ENCODE data around the gene ANGPTL7. TPM values are rescaled to one million over a fixed set of nuclear protein-coding genes. Genes with fewer than 3 reads are reported as not detected.

Gene ANGPTL7
- total and polyA plus RNA-seq, 10 of the 15 experiments (the other 5 are each of a cell fraction or from before 2014, with no cell fraction given): 0.09 TPM; not detected in 9

DNA sequence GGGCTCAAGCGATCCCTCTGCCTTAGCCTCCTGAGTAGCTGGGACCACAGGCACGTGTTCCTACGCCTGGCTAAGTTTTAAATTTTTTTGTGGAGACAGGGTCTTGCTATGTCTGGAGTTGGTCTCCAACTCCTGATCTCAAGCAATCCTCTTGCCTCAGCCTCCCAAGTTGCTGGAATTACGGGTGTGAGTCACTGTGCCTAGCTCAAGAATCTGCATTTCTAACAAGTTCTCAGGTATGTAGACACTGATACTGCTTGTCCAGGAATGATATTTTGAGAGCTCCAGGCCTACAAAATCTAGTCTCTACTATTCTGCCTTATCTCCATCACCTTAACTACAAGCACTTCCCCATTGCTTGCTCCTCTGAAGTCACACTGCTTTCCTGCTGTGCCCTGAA lies 22.3 kb downstream of the ANGPTL7 start:
- H2AFZ ChIP-seq (ENCODE audit: control insufficient read depth, low read depth, low read length): no peak overlapping the region
- no peak for ATAC-seq
- H3K27me3 ChIP-seq (replicated peaks in 1 of 2; ENCODE audit: control insufficient read depth in 2 of 2, insufficient read depth in 2 of 2, low read length in 1 of 2): no peaks in the 10 kb centered on the region
- H3K36me3 ChIP-seq (ENCODE audit: control insufficient read depth in 2 of 2, insufficient read depth in 2 of 2, low read length in 1 of 2): peaks cover 16 to 48% of the 10 kb centered on the region in 2 experiments
- H3K27ac ChIP-seq (ENCODE audit: control insufficient read depth, insufficient read depth): no peak overlapping the region
- SMC1A ChIA-PET (ENCODE audit: uncharacterized antibody, unreplicated experiment): interaction anchor here (0.6 kb wide), 1 partner anchor 32 kb away, joined by 3 read pairs; no protein-coding TSS in a partner anchor
- H3K9me3 ChIP-seq (replicated peaks; ENCODE audit: control insufficient read depth, insufficient read depth, low read length): no peaks in the 10 kb centered on the region
- POLR2A ChIA-PET: no interaction called here
- no TSS peak for BruUV-seq (replicated peaks)
- H3K79me2 ChIP-seq (ENCODE audit: control insufficient read depth, insufficient read depth, low read length): no peaks in the 10 kb centered on the region
- no peak overlapping the region for H3K4me3 ChIP-seq
- no peak for FAIRE-seq
- RAD21 ChIA-PET (ENCODE audit: unreplicated experiment): no interaction called here
- DNase-seq (ENCODE audit: low read depth, low spot score): no peak
- H4K20me1 ChIP-seq (ENCODE audit: control insufficient read depth, insufficient read depth): no peaks in the 10 kb centered on the region
- H3K4me1 ChIP-seq (ENCODE audit: control insufficient read depth, insufficient read depth, low read length): no peaks in the 10 kb centered on the region
- no peak overlapping the region for H3K9ac ChIP-seq (ENCODE audit: control insufficient read depth, insufficient read depth, low read length)
- in situ Hi-C loops (cut with MboI): no loop called here
- WGBS (ENCODE audit: insufficient coverage, insufficient replicate concordance, low lambda C conversion rate, missing lambda C conversion rate): 100% methylated on average over 4 of the region's 4 CpGs
- TF ChIP-seq ZNF217 (IDR thresholded peaks at IDR 0.05): no peak
- no peak for TF ChIP-seq WRNIP1 (IDR thresholded peaks at IDR 0.05; ENCODE audit: borderline replicate concordance, low read depth, low read length)
- no peak for TF ChIP-seq GATAD2B (conservative IDR thresholded peaks at IDR 0.05; ENCODE audit: low read depth)
- no peak for TF ChIP-seq SRF (IDR thresholded peaks at IDR 0.05; ENCODE audit: low read depth in 2 of 2, low read length in 2 of 2)
- TF ChIP-seq RBBP5 (conservative IDR thresholded peaks at IDR 0.05): no peak
- TF ChIP-seq EED (IDR thresholded peaks at IDR 0.05; ENCODE audit: low read depth): no peak
- no peak for TF ChIP-seq SP1 (IDR thresholded peaks at IDR 0.05; ENCODE audit: low read depth, low read length)
- no peak overlapping the region for H3K4me2 ChIP-seq (ENCODE audit: control insufficient read depth, insufficient read depth)
- intact Hi-C loops (cut with micrococcal nuclease; ENCODE audit: unreplicated experiment): no loop called here
- CTCF ChIA-PET: interaction anchor here (0.6 to 1.3 kb wide), 3 partner anchors 10 to 475 kb away, joined by 3 to 4 read pairs (median 4); no protein-coding TSS in a partner anchor

DNA sequence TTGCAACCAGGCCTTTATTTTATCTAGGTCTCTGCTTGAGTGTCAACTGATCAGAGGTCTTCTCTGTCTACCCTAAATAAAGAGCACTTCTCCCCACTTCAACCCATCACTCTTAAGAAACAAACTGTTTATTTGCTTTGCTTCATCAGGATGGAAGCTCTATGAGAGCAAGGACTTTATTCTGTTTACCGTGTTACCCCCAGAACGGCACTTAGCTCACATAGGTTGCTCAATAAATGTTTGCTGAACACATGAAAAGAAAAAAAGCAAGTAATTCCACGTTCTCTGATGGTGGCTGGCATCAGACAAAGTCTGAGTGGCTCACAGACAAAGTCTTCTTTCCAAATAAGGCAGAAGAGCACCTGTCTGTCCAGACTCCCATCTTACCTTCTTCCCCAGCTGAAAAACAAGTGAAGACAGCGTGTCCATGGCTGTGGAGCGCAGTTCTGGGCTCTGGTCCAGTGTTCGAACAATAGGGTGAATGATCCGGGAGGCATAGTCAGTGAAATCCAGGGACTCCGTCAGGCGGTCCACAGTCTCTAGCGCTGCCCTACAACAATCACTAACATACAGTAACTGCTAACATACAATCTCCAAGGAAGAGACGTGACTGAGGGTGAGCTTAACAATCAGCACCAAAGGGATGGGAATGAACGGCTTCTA lies 22.9 kb downstream of the ANGPTL7 start:
- CTCF ChIA-PET: interaction anchor here (0.5 to 1.3 kb wide), 3 partner anchors 9 to 122 kb away, joined by 3 to 4 read pairs (median 4); no protein-coding TSS in a partner anchor
- WGBS (ENCODE audit: insufficient coverage, insufficient replicate concordance, low lambda C conversion rate, missing lambda C conversion rate): 95% methylated on average over 12 of the region's 12 CpGs
- TF ChIP-seq CHD2 (IDR thresholded peaks at IDR 0.05; ENCODE audit: borderline replicate concordance, low read depth, low read length) (no peak), ZNF207 (IDR thresholded peaks at IDR 0.05; ENCODE audit: borderline replicate concordance) (no peak), ZBTB33 (IDR thresholded peaks at IDR 0.05) (no peak), YBX1 (IDR thresholded peaks at IDR 0.05) (no peak), NFYB (IDR thresholded peaks at IDR 0.05; ENCODE audit: insufficient read depth, low read depth, low read length) (no peak), RELB (IDR thresholded peaks at IDR 0.05; ENCODE audit: low read depth) (no peak), TBL1XR1 (IDR thresholded peaks at IDR 0.05; ENCODE audit: low read depth, low read length) (no peak), BMI1 (IDR thresholded peaks at IDR 0.05; ENCODE audit: borderline replicate concordance) (no peak), ESRRA (IDR thresholded peaks at IDR 0.05; ENCODE audit: low read length) (no peak)

More for the DNA sequence above, 22.9 kb downstream of the ANGPTL7 start:
- no peak for DNase-seq (ENCODE audit: low read depth, low spot score)
- Histone ChIP-seq H3K4me1 (ENCODE audit: control insufficient read depth, insufficient read depth, low read length) (no peaks in the 10 kb centered on the region), H3K4me3 (no peak overlapping the region), H2AFZ (ENCODE audit: control insufficient read depth, low read depth, low read length) (no peak overlapping the region), H3K27me3 (replicated peaks in 1 of 2; ENCODE audit: control insufficient read depth in 2 of 2, insufficient read depth in 2 of 2, low read length in 1 of 2) (no peaks in the 10 kb centered on the region), H4K20me1 (ENCODE audit: control insufficient read depth, insufficient read depth) (no peaks in the 10 kb centered on the region), H3K36me3 (ENCODE audit: control insufficient read depth in 2 of 2, insufficient read depth in 2 of 2, low read length in 1 of 2) (peaks cover 16 to 44% of the 10 kb centered on the region in 2 experiments), H3K4me2 (ENCODE audit: control insufficient read depth, insufficient read depth) (no peak overlapping the region), H3K27ac (ENCODE audit: control insufficient read depth, insufficient read depth) (no peak overlapping the region), H3K79me2 (ENCODE audit: control insufficient read depth, insufficient read depth, low read length) (no peaks in the 10 kb centered on the region), H3K9me3 (replicated peaks; ENCODE audit: control insufficient read depth, insufficient read depth, low read length) (no peaks in the 10 kb centered on the region), H3K9ac (ENCODE audit: control insufficient read depth, insufficient read depth, low read length) (no peak overlapping the region)
- BruUV-seq (replicated peaks): no TSS peak
- no peak for FAIRE-seq
- RAD21 ChIA-PET (ENCODE audit: unreplicated experiment): interaction anchor here (1.0 kb wide), 1 partner anchor 174 kb away, joined by 3 read pairs; no protein-coding TSS in a partner anchor
- POLR2A ChIA-PET: no interaction called here
- intact Hi-C loops (cut with micrococcal nuclease; ENCODE audit: unreplicated experiment): no loop called here
- in situ Hi-C loops (cut with MboI): no loop called here
- no peak for ATAC-seq
- SMC1A ChIA-PET (ENCODE audit: uncharacterized antibody, unreplicated experiment): interaction anchor here (1.2 kb wide), 1 partner anchor 13 kb away, joined by 4 read pairs; no protein-coding TSS in a partner anchor

Data from GM12878 (cell line).